Measurements from ENCODE around the gene AOPEP. TPM values are rescaled to one million over a fixed set of nuclear protein-coding genes. Genes with fewer than 3 reads are reported as not detected.

Gene AOPEP
- total and polyA plus RNA-seq, 2 donors = 9.6 to 36.5 TPM

DNA sequence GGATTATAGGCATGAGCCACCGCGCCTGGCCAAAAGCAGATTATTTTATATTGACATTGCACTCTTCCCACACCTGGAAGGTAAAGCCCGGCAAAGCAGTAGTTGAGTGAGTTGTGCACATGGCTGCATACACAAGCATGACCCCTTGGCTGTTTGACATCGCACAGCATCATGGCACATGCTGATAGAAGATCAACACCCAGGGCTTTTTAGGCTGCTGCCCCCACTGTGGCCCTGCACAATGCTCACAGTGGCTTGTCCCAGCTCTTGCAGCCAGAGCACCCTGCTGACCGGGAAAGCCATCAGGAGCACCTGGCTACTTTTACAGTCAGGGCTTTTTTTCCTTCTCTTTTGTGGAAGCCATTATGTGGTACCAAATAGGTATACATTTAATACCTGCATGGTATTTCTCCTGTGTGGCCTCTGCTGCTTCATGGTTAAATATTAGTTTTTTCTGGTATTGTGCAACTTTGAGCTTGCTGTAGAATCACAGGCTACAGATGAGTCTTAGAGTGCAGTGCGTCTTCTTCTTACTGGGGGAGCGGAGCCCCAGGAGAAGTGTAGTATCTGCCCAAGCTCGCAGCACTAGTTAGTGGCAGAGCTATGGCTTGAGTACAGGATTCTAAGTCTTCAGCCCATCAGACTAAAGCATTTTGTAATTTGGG, 264.5 kb downstream of the AOPEP start:
- WGBS = 99% methylated on average over 8 of the region's 8 CpGs
- H3K27me3 ChIP-seq (ENCODE audit: control insufficient read depth in 2 of 2, insufficient read depth in 1 of 2, low read length in 1 of 2) = no peaks in the 10 kb centered on the region
- H3K4me3 ChIP-seq (ENCODE audit: low read length in 2 of 2) = no peak overlapping the region
- no peak for DNase-seq (ENCODE audit: low read depth in 6 of 9, low spot score in 9 of 9)
- H3K27ac ChIP-seq (ENCODE audit: low read depth in 1 of 2, low read length in 1 of 2) = no peak overlapping the region
- H3K36me3 ChIP-seq (ENCODE audit: control insufficient read depth in 2 of 2, insufficient read depth in 2 of 2, low read length in 1 of 2) = no peaks in the 10 kb centered on the region
- H3K9me3 ChIP-seq (ENCODE audit: control insufficient read depth in 2 of 2, insufficient read depth in 1 of 2, low read length in 1 of 2) = no peaks in the 10 kb centered on the region
- H3K4me1 ChIP-seq (ENCODE audit: control insufficient read depth in 2 of 2, insufficient read depth in 2 of 2, low read length in 2 of 2) = no peaks in the 10 kb centered on the region

DNA sequence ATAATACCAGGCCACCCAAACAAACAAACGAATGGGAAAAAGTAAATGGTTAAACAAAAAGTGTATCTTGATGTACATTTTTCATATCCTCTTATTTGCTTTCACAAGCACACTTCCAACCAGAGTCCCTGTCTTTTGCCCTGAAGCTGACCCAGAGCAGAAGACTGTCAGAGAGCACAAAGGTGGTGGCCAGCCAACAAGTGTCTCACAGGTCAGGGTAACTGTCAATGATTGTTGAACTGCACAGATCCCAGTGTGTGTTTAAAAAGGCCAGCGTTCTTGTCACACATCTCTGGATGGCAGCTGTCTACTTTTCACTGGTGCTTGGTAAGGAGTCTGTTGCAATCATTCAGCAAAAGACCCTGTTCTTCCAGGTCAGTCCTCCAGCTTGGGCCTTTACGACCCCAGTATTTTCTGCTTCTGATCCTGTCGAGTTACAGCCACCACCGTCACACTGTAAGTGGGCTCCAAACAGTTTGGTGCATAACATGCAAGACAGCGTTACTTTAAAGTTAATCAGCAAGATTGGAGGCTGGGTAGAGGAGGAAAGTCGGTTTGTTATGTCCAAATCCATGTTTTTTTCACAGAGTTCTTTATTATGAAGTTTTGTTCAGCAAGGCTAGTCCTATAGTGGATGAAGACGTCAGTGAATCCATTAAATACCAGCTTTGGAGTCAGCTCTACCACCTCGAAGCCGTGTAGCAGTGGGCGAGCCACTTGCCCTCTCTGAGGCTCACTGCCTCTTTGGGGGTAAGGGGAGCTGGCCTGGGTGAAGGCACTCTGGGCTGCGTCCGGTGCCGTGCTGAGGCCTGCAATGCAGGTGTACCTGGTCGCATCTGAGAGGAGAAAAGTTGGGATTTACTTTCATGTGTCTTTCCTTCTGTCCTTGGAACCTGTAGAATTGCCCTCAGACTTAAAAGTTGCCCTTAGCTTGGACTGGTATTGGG, 265.7 kb downstream of the AOPEP start:
- no peak overlapping the region for H3K4me3 ChIP-seq (ENCODE audit: low read length in 2 of 2)
- no peaks in the 10 kb centered on the region for H3K9me3 ChIP-seq (ENCODE audit: control insufficient read depth in 2 of 2, insufficient read depth in 1 of 2, low read length in 1 of 2)
- no peaks in the 10 kb centered on the region for H3K36me3 ChIP-seq (ENCODE audit: control insufficient read depth in 2 of 2, insufficient read depth in 2 of 2, low read length in 1 of 2)
- H3K27ac ChIP-seq (ENCODE audit: low read depth in 1 of 2, low read length in 1 of 2) = no peak overlapping the region
- WGBS = 97% methylated on average over 15 of the region's 15 CpGs
- H3K4me1 ChIP-seq (ENCODE audit: control insufficient read depth in 2 of 2, insufficient read depth in 2 of 2, low read length in 2 of 2) = no peaks in the 10 kb centered on the region
- no peaks in the 10 kb centered on the region for H3K27me3 ChIP-seq (ENCODE audit: control insufficient read depth in 2 of 2, insufficient read depth in 1 of 2, low read length in 1 of 2)
- no peak for DNase-seq (ENCODE audit: low read depth in 6 of 9, low spot score in 9 of 9)

DNA sequence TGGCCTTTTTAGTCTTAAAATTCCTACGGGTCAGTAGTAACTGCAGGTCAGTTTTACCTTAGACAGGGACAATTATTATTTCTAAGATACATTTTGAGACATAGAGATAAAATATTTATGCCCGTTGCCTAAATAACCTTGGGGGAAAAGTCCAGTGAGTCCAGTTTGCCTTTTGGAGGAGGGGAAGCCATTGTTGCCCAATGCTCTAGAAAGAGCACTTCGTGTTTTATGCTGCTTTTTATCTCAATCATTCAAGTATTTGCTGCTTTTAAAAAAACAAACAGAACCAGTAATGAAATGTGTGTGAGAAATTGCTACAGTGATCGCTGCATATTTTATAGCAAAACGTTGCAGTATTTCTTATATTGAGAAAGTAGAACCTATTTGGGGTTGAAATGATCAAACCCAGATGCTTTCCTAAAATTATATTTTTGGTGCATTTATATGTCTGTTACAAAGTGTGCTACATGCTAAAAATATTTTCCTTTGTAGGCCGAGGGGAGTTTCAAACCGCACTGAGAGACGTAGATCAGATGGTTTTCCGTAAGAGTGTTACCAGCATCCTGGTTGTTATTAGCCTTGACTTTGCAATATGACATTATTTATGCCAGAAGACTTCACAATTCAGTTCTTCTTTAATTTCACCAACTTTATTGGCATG, 266.8 kb downstream of the AOPEP start:
- Histone ChIP-seq H3K9me3 (ENCODE audit: control insufficient read depth in 2 of 2, insufficient read depth in 1 of 2, low read length in 1 of 2) (no peaks in the 10 kb centered on the region), H3K4me3 (ENCODE audit: low read length in 2 of 2) (no peak overlapping the region), H3K36me3 (ENCODE audit: control insufficient read depth in 2 of 2, insufficient read depth in 2 of 2, low read length in 1 of 2) (no peaks in the 10 kb centered on the region), H3K27ac (ENCODE audit: low read depth in 1 of 2, low read length in 1 of 2) (no peak overlapping the region), H3K27me3 (ENCODE audit: control insufficient read depth in 2 of 2, insufficient read depth in 1 of 2, low read length in 1 of 2) (no peaks in the 10 kb centered on the region), H3K4me1 (ENCODE audit: control insufficient read depth in 2 of 2, insufficient read depth in 2 of 2, low read length in 2 of 2) (no peaks in the 10 kb centered on the region)
- no peak for DNase-seq (ENCODE audit: low read depth in 6 of 9, low spot score in 9 of 9)
- WGBS = 96% methylated on average over 9 of the region's 9 CpGs

DNA sequence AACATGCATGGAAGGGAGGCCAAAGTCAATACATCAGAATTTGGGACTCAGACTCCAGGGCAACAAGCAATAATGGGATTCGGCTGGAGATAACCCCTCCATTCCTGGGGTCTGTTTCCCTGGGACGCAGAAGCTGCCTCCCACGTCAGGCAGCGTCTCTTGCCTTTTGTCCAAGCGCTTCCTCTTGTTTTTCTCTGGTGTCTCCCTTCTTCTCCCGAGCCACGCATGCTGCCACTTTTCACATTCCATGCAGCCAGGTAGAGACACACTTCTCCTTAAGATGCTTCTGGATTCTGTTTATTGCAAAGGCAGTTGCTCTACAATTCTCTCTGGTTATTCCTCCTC, 267.3 kb downstream of the AOPEP start:
- WGBS = 97% methylated on average over 7 of the region's 7 CpGs
- Histone ChIP-seq H3K9me3 (ENCODE audit: control insufficient read depth in 2 of 2, insufficient read depth in 1 of 2, low read length in 1 of 2) (no peaks in the 10 kb centered on the region), H3K36me3 (ENCODE audit: control insufficient read depth in 2 of 2, insufficient read depth in 2 of 2, low read length in 1 of 2) (no peaks in the 10 kb centered on the region), H3K4me3 (ENCODE audit: low read length in 2 of 2) (no peak overlapping the region), H3K27ac (ENCODE audit: low read depth in 1 of 2, low read length in 1 of 2) (no peak overlapping the region), H3K4me1 (ENCODE audit: control insufficient read depth in 2 of 2, insufficient read depth in 2 of 2, low read length in 2 of 2) (no peaks in the 10 kb centered on the region), H3K27me3 (ENCODE audit: control insufficient read depth in 2 of 2, insufficient read depth in 1 of 2, low read length in 1 of 2) (no peaks in the 10 kb centered on the region)
- no peak for DNase-seq (ENCODE audit: low read depth in 6 of 9, low spot score in 9 of 9)

DNA sequence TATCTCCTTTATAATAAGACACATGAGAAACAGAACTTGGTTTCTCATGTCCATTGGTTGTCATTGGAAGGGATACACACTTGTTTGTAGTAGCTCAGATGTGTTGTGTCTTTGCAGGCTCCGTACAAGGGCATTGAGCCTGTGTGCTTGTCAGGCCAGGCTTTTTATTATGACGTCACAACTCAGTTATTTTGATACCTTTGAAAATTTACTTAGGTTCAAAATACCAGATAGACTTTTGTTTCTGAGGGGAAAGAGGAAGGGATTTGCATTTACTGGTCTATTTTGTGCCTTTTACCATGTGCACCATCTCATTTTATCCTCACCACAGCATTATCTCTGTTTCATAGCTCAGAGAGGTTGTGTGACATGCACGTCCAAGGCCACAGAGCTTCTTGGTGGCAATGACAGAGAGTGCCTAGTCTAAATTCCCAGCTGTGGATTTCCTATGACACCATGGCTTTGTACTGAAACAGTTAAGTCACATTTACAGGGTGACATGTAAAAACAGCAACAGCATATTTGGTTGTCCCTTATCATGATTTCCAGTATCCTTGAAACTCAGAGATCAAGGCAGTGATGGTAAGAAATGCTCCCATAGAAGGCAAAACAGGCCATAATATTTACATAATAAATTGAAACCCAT, 268.7 kb downstream of the AOPEP start:
- Histone ChIP-seq H3K4me1 (ENCODE audit: control insufficient read depth in 2 of 2, insufficient read depth in 2 of 2, low read length in 2 of 2) (no peaks in the 10 kb centered on the region), H3K4me3 (ENCODE audit: low read length in 2 of 2) (no peak overlapping the region), H3K27ac (ENCODE audit: low read depth in 1 of 2, low read length in 1 of 2) (no peak overlapping the region), H3K9me3 (ENCODE audit: control insufficient read depth in 2 of 2, insufficient read depth in 1 of 2, low read length in 1 of 2) (no peaks in the 10 kb centered on the region), H3K36me3 (ENCODE audit: control insufficient read depth in 2 of 2, insufficient read depth in 2 of 2, low read length in 1 of 2) (no peaks in the 10 kb centered on the region), H3K27me3 (ENCODE audit: control insufficient read depth in 2 of 2, insufficient read depth in 1 of 2, low read length in 1 of 2) (no peaks in the 10 kb centered on the region)
- WGBS = 98% methylated on average over 3 of the region's 3 CpGs
- no peak for DNase-seq (ENCODE audit: low read depth in 6 of 9, low spot score in 9 of 9)

DNA sequence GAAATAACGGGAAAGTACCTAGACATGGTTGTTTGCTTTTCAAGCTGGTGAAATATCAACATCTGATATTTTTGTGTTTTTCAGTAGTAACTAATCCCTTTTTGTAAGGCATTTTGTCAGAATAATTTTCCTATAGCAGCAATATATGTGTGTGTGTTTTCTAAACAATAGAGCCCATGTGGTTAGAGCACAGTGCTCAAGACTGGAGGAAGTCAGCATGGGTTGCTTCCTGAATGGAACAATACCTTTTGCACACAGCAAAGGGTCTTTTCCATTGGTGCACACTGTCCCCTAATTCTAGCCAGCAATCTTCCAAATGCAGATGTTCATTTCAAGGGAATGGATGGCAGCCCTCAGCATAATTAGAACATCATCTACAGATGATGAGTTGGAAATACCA, 270.1 kb downstream of the AOPEP start:
- Histone ChIP-seq H3K27ac (ENCODE audit: low read depth in 1 of 2, low read length in 1 of 2) (peak overlapping the region in 1 of 2 donors; percentile 2), H3K4me1 (ENCODE audit: control insufficient read depth in 2 of 2, insufficient read depth in 2 of 2, low read length in 2 of 2) (no peaks in the 10 kb centered on the region), H3K4me3 (ENCODE audit: low read length in 2 of 2) (no peak overlapping the region), H3K9me3 (ENCODE audit: control insufficient read depth in 2 of 2, insufficient read depth in 1 of 2, low read length in 1 of 2) (no peaks in the 10 kb centered on the region), H3K36me3 (ENCODE audit: control insufficient read depth in 2 of 2, insufficient read depth in 2 of 2, low read length in 1 of 2) (no peaks in the 10 kb centered on the region), H3K27me3 (ENCODE audit: control insufficient read depth in 2 of 2, insufficient read depth in 1 of 2, low read length in 1 of 2) (peaks cover 0 to under 1% of the 10 kb centered on the region in 2 donors)
- DNase-seq (ENCODE audit: low read depth in 6 of 9, low spot score in 9 of 9) = no peak
- 97% methylated on average over 1 of the region's 1 CpG for WGBS

DNA sequence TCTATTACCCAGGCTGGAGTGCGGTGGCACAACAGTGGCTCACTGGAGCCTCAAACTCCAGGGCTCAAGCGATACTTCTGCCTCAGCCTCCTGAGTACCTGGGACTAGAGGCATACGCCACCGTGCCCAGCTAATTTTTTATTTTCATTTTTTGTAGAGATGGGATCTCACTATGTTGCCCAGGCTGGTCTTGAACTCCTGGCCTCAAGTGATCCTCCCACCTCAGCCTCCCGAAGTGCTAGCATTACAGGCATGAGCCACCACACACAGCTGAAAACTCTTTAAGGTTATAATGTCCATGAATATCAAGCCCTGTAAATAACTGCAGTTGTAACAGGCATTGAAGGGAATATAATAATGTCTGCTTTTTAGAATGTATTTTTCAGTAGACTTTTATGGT, 271.2 kb downstream of the AOPEP start:
- H3K9me3 ChIP-seq (ENCODE audit: control insufficient read depth in 2 of 2, insufficient read depth in 1 of 2, low read length in 1 of 2) = no peaks in the 10 kb centered on the region
- DNase-seq (ENCODE audit: low read depth in 6 of 9, low spot score in 9 of 9) = no peak
- no peaks in the 10 kb centered on the region for H3K4me1 ChIP-seq (ENCODE audit: control insufficient read depth in 2 of 2, insufficient read depth in 2 of 2, low read length in 2 of 2)
- no peak overlapping the region for H3K27ac ChIP-seq (ENCODE audit: low read depth in 1 of 2, low read length in 1 of 2)
- WGBS = 99% methylated on average over 5 of the region's 5 CpGs
- no peak overlapping the region for H3K4me3 ChIP-seq (ENCODE audit: low read length in 2 of 2)
- H3K27me3 ChIP-seq (ENCODE audit: control insufficient read depth in 2 of 2, insufficient read depth in 1 of 2, low read length in 1 of 2) = peaks cover 2 to 8% of the 10 kb centered on the region in 2 donors
- no peaks in the 10 kb centered on the region for H3K36me3 ChIP-seq (ENCODE audit: control insufficient read depth in 2 of 2, insufficient read depth in 2 of 2, low read length in 1 of 2)

DNA sequence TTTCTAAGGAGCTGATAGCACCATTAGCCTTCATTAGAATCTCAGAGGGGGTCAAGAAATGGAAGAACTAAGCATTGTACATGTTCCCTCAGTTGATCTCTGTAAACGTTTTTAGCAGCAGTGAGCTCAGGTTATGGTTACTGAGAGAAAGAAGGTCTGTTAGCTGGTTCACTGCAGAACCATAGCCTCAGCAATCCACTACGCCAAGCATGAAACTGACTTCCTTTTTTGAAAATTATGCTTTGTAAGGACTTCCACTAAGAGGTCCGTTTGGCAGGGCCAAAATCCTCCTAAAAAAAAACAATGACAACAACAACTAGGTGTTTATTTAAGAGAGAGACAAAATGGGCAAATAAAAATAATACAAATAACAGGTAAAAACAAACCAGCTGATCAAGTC, 273.3 kb downstream of the AOPEP start:
- Histone ChIP-seq H3K27me3 (ENCODE audit: control insufficient read depth in 2 of 2, insufficient read depth in 1 of 2, low read length in 1 of 2) (peaks cover 14 to 25% of the 10 kb centered on the region in 2 donors), H3K4me1 (ENCODE audit: control insufficient read depth in 2 of 2, insufficient read depth in 2 of 2, low read length in 2 of 2) (peaks cover 4 to 6% of the 10 kb centered on the region in 2 donors), H3K9me3 (ENCODE audit: control insufficient read depth in 2 of 2, insufficient read depth in 1 of 2, low read length in 1 of 2) (no peaks in the 10 kb centered on the region), H3K36me3 (ENCODE audit: control insufficient read depth in 2 of 2, insufficient read depth in 2 of 2, low read length in 1 of 2) (no peaks in the 10 kb centered on the region), H3K4me3 (ENCODE audit: low read length in 2 of 2) (no peak overlapping the region), H3K27ac (ENCODE audit: low read depth in 1 of 2, low read length in 1 of 2) (no peak overlapping the region)
- DNase-seq (ENCODE audit: low read depth in 6 of 9, low spot score in 9 of 9) = no peak
- 43% methylated on average over 3 of the region's 3 CpGs for WGBS
